Tibial nerve (tissue), 4 donors: Measurements from ENCODE around the gene ABCG1.

Source experiments
- EP300 ChIP-seq, 2 donors: sonication (generic); formaldehyde crosslinking; IDR thresholded peaks; one replicate each; pipeline ENCODE4 v1.6.1; 2017; ENCODE audit warnings: antibody characterized with exemption in 2 of 2, mild to moderate bottlenecking in 1 of 2
- POLR2A ChIP-seq, 2 donors: fragments of 450-650 bp; IDR thresholded peaks; one replicate each; pipeline ENCODE4 v1.6.1; 2017; ENCODE audit warnings: antibody characterized with exemption in 2 of 2, mild to moderate bottlenecking in 2 of 2, moderate library complexity in 2 of 2
- TF ChIP-seq, protein P1 (sequence below), 5 experiments: fragments of 200-600 bp in 3 of 5; fragments of 450-650 bp in 2 of 5; sonication (generic) in 3 of 5; IDR thresholded peaks; one replicate each; pipeline ENCODE4 v1.5.1; 2016 to 2019; ENCODE audit warnings: antibody characterized with exemption in 5 of 5, mild to moderate bottlenecking in 3 of 5, moderate library complexity in 2 of 5

- TF ChIP-seq, protein P1, sequence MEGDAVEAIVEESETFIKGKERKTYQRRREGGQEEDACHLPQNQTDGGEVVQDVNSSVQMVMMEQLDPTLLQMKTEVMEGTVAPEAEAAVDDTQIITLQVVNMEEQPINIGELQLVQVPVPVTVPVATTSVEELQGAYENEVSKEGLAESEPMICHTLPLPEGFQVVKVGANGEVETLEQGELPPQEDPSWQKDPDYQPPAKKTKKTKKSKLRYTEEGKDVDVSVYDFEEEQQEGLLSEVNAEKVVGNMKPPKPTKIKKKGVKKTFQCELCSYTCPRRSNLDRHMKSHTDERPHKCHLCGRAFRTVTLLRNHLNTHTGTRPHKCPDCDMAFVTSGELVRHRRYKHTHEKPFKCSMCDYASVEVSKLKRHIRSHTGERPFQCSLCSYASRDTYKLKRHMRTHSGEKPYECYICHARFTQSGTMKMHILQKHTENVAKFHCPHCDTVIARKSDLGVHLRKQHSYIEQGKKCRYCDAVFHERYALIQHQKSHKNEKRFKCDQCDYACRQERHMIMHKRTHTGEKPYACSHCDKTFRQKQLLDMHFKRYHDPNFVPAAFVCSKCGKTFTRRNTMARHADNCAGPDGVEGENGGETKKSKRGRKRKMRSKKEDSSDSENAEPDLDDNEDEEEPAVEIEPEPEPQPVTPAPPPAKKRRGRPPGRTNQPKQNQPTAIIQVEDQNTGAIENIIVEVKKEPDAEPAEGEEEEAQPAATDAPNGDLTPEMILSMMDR (IDR thresholded peaks at IDR 0.05): no peak
- TF ChIP-seq POLR2A (IDR thresholded peaks at IDR 0.05): no peak
- no peak for TF ChIP-seq EP300 (IDR thresholded peaks at IDR 0.05)
Observed at GRCh38 chr21:42279888-42280287, 60.9 kb downstream of the ABCG1 start.
